GM18909 (cell line): Measurements from ENCODE around the gene CNN1.
A peak's percentile ranks its signal among the peaks of the same experiment; 100 is the strongest.

Experiments
- ATAC-seq: cut with Tn5 transposase; IDR thresholded peaks from one replicate; pipeline ENCODE4 v1.9.1; 2021; ENCODE audit warnings: mild to moderate bottlenecking; ENCODE audit not compliant: unreplicated experiment, poor library complexity

CNN1 gene

DNA sequence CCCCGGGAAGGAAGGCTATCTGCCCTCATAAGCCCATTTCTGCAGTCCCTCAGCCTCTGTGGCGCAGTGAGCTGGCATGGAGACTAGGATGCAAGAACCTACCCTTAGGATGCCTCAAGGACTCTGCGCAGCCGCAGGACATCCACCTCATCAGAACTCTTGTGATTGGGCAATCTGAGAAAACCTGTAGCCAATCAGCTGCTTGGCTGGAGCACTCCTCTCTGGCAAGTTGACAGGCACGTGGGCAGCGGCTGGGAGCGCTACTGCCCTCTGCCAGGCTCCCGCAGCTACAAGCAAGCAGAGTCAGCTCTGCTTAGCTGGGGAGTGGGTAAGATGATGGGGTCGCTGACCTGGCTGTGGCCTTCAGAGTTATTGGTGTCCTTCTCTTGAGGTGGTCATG is 8.2 kb upstream of the CNN1 start:
- ATAC-seq: no peak

DNA sequence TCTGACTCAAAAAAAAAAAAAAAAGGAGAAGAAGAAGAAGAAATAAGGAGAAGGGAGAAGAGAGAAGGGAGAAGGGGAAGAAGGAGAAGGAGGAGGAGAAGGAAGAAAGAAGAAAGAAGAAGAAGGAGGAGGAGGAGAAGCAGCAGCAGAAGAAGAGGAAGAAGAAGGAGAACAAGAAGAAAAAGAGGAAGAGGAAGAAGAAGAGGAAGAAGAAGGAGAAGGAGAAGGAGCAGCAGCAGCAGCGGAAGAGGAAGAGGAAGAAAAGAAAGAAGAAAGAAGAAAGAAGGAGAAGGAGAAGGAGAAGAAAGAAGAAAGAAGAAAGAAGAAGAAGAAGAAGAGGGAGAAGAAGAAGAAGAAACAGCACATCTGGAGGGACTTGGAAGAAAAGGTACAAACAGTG is 4.1 kb upstream of the CNN1 start:
- no peak for ATAC-seq

DNA sequence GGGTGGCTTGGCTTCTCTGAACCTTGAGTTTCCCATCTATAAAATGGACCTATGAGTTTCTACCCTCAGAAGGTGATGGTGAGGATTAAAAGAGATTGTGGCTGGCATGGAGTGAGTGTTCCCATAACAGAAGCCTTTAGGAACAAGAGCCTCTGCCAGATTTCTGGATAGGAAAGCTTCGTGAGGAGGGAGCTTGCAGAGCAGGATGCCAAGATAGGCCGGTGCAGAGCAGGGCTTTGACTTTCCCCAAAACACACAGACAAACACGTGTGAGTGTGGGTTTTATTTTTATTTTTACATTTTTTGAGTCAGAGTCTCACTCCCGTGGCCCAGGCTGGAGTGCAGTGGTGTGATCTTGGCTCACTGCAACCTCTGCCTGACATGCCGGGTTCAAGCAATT is 3.7 kb upstream of the CNN1 start:
- no peak for ATAC-seq

DNA sequence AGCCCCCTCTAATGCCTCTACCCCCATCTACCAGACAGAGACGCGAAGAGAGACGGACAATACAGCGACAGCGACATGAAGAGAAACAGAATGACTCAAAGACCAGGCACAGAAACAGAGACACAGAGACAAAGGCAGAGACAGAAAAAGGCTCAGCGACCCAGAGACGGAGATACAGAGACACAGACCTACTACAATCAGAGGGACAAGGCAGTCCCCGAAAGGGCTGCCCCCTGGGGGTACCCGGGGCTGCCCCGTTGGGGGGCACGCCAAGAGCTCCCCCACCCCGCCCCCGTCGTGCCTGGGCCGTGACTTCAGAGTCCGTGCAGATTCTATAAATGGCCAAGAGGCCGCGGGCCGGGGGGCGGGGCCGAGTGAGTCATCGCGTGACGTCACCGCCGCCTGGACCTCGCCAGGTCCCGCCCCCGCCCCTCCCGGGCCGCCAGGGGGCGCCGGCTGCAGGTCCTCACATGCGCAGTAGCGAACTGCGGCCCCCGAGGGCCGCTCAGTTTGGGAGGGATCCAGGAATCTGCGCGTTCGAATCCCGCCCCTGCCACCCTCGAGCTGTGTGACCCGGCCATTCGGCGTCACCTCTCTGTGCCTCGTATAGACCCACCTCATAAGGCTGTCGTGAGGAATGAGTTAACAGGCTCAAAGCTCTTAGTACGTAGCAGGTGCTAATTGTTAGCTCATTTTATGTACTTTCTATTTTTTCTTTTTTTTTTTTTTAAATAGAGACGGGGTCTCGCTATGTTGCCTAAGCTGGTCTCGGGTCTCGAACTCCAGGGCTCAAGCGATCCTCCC is 2.7 kb upstream of the CNN1 start:
- ATAC-seq: peak; percentile 42

DNA sequence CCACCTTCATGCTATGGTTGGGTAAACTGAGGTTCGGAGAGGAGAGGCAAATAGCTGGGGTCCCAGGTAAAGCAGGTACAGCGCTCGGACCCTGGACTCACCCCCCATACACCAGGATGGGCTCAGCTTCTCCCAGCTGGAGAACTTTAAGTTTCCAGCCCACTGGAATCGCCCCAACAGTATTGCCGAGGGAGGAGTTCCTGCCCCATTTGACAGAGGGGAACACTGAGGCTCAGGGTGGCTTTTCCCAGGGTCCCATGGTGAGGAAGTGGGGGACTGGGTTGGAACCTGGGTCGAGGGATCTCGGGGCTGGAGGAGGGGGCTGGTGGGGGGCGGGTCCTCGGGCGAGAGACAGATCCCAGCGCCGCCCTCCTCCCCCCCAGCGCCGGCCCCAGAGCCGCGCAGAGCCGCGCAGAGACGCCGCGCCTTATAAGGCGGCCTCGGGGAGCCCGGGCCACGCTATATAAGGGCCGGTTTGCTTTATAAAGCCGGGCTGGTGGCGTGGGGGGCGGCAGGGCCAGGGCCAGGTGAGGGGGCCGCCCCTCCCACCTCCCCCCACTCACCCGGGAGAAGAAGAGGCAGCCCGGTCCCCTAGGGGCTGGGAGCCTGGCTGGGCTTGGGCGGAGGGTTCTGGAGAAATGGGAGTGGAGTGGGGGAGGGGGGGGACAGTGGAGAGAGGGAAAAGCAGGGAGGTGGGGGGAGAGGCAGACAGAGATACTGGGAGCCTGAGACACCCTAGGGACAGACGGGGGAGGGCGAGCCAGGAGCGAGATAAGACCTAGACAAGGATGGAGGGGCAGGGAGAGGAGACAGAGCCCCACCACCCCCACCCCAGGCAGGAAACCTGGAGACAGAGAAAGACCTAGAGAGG is 1.1 kb downstream of the CNN1 start:
- ATAC-seq: no peak

DNA sequence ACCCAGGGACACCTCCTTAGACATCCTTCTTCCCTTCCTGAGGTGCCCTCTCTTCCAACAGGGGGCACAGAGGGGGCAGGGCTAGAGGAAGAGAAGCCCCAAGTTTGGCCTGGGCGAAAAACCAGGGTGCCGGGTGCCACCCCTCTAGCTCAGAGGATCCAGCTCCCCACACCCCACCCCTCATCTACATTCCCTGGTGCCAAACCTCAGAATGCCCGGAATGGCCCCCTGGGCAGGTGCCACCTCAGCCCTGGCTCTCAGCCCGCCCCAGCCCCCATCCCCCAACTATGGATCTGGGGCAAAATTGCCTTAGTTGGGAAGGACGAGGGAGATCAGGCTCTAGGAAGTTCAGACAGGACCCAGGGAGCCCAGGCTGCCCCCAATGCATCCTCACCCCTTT is 2.0 kb downstream of the CNN1 start:
- ATAC-seq: no peak

DNA sequence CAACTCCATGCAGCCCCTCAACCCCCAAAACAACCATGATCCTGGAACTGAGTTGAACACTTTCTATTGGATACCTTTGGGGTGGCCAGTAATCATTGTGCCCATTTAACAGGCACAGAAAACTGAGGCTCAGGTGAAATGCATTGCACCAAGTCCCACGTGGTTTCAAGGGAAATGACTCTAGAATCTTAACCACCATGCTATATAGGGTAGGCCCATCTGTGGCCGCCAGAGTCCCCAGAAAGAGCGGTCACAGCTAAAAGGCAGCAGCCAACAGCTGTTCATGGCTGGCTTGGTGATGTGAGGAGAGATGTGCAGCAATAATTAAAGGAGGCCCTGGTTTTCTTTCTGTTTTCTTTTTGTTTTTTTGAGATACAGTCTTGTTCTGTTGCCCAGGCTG is 2.6 kb downstream of the CNN1 start:
- no peak for ATAC-seq

DNA sequence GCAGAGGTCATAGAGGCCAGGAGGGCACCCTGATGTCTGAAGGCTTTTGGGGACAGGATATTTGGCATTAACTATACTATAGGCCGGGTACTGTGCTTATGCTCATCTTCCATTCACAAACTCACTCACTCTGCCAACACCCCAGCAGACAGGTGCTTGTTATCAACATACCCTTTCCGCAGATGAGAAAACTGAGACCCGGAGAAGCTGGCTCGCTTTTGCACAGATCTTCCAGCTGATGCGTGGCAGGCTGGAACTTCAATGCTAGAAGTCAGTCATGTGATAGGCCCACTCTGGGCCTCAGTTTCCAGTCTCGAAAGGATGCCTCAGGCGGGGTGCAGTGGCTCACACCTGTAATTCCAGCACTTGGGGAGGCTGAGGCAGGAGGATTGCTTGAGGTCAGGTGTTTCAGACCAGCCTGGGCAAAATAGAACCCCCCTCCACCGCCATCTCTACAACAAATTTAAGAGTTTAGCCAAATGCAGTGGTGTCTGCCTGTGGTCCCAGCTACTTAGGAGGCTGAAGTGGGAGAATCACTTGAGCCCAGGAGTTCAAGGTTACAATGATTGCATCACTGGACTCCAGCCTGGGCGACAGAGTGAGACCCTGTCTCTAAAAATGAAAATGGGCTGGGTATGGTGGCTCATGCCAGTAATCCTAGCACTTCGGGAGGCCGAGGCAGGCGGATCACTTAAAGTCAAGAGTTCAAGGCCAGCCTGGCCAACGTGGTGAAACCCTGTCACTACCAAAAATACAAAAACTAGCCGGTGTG is 9.5 kb downstream of the CNN1 start:
- no peak for ATAC-seq

DNA sequence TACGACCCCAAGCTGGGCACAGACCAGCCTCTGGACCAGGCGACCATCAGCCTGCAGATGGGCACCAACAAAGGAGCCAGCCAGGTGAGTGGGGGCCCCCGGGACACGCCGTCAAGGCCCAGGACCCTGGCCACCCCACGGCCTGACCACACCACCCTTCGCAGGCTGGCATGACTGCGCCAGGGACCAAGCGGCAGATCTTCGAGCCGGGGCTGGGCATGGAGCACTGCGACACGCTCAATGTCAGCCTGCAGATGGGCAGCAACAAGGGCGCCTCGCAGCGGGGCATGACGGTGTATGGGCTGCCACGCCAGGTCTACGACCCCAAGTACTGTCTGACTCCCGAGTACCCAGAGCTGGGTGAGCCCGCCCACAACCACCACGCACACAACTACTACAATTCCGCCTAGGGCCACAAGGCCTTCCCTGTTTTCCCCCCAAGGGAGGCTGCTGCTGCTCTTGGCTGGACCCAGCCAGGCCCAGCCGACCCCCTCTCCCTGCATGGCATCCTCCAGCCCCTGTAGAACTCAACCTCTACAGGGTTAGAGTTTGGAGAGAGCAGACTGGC is 10.8 kb downstream of the CNN1 start:
- ATAC-seq: no peak

DNA sequence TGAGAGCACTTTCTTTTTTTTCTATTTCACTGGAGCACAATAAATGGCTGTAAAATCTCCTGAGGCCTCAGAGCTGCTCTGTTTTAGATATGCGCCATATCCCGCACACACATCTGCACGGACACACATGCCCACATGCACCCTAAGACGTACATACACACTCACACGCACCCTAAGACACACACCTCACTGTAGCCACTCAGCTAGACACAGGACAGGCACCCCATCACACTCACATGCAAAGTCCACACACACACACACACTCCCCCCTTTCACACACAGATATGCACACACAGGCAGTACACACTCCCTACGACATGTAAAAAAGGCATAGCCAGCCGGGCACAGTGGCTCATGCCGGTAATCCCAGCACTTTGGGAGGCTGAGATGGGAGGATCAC is 11.6 kb downstream of the CNN1 start:
- ATAC-seq: no peak

DNA sequence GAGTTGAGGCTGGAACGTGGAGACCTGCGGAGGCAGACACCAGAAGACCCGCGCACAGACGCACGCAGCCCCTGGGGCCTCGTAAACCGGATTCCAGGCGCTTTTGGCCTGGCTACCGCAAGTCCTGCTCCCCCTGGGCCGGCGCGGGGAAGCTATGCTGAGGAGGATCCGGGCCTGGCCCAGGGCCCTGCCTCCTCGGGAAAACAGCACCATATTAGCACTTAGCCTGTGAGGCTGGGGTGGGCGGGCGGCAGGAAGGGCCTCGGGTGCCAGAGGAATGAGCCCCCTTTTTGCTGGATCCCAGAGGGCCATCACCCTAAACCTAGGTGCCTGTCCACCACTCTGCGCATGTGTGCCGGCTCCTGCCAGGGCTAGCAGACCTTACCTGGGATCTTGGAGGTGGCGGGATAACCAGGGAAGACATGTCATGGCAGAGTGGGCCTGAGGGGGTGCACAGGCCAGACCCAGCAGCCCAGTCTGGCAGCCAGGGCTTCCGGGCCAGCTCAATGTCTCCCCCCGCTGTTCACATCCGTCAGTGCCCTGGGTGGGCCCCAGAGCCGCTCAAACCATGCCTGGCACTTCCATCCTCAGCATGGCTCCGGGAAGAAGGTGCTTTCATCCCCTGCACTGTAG is 13.1 kb downstream of the CNN1 start:
- ATAC-seq: no peak

DNA sequence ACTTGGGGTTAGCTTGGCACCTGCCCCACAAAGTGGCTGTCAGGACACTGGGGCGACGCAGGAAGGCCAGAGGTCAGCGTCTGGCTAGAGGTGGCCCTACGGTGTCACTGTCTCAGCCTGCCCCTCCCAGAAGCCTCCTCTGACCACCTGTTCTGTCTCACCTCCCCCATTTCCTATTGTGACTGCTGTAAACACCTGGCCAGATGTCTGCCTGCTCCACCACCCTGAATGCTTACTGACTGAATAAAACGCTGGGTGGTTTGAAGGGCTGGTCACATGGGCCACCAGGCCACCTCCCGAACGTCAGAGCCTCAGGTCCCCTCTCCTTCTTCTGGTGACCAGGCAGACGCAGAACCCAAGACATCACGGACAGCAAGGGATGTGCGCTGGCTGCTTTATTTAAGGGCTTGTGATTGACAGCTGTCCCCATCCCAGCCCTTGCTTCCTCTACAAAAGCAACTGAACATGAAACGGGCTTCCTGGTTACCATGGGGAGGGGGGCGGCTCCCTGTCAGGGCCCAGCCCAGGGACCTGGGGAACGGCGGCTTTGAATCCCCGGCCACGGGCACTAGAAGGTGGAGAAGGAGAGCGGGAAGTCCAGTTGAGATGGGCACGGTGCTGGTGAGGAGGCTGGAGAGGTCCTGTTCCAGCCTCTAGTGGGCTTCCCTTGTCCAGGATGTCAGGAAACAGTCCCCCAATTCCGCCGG is 14.2 kb downstream of the CNN1 start:
- ATAC-seq: no peak

DNA sequence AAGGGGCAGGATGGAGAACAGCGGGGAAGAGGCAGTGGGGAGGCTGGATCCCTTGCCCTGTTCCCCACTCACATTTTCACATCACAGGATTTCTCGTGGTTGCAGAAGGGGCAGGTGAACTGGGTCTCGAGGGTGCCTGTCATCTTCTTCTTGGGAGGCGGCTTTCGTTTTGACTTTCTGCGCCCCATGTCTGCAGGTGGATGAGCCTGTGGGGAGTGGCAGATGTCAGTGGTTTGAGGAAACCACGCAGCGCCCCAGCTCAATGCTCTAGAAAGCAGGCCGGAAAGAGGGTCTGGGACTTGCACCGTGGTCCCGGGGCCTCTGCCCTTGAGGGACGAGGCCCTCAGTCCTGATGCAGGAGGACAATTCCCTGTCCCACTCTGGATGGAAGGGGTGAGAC is 15.5 kb downstream of the CNN1 start:
- ATAC-seq: no peak

DNA sequence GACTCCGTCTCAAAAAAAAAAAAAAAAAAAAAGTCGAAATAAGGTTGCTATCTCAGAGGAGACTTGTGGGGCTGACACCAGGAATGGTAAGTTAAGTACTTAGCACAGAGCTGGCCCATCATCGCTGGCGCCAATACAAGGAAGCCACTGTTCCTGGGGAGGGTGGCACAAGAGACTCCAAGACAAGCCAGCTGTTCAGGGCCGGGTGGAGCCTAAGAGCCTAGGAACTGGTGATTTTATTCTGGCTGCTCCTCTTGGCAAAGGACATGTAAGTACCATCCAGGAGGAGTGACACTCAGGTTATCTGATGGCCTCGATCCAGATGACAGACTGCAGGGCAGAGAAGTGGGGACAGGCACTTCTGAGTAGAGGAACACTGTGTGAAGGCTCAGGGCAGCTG is 16.6 kb downstream of the CNN1 start:
- ATAC-seq: no peak

DNA sequence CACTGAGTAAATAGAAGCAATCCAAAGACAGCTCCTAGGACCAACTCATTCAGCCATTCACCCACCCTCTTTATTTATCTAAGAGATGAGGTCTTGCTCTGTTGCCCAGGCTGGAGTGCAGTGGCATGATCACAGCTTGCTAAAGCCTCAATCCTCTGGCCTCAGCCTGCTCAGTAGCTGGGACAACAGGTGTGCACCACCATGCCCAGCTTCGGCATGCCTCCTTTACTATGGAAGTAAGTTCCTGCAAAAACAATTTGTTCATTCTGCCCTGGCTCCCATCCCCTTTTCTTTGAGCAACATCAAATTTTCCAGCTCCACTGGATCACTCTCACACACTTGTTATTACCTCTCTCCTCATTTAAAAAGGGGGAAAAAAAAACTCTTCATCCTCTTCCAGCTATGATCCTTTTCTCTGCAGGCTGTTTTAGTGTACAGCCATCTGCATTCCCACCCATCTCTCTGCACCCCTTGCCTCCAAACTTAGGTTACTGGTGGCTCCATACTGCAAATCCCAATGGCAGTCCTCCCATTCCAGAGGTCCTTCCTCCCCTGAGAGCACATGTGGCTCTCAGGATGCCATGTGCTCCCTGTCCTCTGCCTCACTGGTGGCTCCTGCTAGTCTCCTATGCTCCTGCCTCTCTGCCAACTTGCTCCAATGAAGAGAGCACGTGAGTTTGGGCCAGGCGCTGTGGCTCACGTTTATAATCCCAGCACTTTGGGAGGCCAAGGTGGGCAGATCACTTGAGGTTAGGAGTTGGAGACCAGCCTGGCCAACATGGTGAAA is 18.2 kb downstream of the CNN1 start:
- no peak for ATAC-seq

DNA sequence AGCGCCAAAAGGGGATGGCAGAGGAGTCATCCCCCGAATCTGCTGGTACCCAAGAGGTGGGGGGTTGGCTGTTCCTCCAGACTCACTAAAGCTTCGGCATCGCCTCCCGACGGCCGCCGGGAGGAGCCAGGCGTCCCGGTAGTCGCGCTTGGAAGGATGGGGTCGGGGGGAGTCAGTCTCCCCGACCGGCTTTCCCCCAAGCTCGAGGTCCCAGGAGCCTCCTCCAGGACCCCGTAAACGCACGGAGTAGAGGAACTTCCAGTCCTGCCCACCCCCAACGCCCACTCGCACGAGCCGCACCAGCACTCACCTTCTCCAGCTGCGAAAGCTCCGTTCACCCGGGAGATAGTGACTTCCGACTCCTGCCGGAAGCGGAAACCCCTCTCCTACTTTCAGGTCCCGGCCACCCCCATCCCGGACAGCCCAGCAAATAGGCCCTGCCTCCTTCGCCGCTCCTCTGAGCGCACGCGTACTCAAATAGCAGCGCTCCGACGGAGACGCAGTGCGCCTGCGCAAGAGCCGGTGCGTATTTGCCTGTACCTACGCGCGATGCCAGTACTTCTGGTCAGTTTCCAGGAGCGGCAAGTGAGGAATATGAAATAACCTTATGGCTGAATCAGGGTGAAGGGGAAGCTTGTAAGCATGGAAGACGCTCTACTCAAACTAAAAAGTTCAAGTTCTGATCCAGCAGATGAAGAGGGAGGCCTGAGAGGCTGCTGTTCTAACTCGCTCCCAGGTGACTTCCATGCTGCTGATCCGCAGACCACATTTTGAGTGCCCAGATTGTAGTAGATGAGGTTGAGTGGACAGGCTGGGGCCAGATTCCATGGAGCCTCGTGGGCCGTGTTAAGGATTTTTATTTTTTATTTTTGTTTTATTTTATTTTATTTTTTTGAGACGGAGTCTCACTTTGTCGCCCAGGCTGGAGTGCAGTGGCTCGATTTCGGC is 20.5 kb downstream of the CNN1 start, which contains the start of gene ELOF1:
TSS of gene ELOF1 (minus strand) at position 350 of the 948 bp plus-strand sequence. CDS start 4,883 bp downstream, outside the sequence.
- peak; percentile 85 for ATAC-seq

DNA sequence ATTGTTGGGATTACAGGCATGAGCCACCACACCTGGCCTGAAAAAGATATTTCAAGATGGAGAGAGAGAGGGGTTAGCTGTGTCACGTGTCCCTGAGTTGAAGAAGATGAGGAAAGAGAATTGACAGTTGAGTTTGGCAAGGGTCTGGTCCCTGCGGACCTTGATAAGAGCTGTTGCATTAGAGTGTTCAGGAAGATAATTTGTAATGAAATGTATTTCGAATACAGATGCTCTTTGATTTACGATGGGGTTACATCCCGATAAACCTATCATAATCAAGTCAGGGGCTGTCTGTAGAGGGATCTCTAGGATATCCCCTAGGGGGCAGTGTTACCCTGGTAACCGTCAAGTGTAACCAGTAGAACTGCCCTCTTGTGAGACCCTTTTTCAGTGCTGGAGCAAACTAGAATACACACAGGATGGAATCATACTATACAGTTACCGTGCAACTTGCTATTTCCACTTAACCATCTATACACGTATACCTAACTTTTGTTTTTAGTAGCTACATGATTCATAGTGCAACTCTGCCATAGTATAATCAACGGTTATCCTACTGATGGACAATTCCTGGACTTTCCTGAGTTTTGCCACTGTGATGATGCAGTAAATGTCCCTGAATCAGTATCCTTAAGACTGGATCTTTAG is 21.9 kb downstream of the CNN1 start:
- ATAC-seq: peak; percentile 45
